Muscle of leg (tissue), 11 donors: ENCODE results near the gene MAP3K13. TPM values are rescaled to one million over a fixed set of nuclear protein-coding genes. Genes with fewer than 3 reads are reported as not detected.
"Not testable (repeated sequence)": the region's sequence is repeated elsewhere in the genome, so short reads cannot be mapped to it uniquely, and the experiment has no call there.

Source experiments
- DNase-seq: peaks from one replicate; pipeline ENCODE4 v3.0.0; 2013
- H3K27ac ChIP-seq: one replicate; pipeline ENCODE4 v1.5.1; 2013; ENCODE audit warnings: mild to moderate bottlenecking, low read length, control low read depth
- H3K27me3 ChIP-seq: one replicate; pipeline ENCODE4 v1.6.1; 2013; ENCODE audit warnings: low read length; ENCODE audit not compliant: control insufficient read depth, insufficient read depth
- H3K36me3 ChIP-seq: one replicate; pipeline ENCODE4 v1.6.1; 2013; ENCODE audit warnings: low read length; ENCODE audit not compliant: control insufficient read depth, insufficient read depth
- H3K4me1 ChIP-seq: one replicate; pipeline ENCODE4 v1.6.1; 2013; ENCODE audit warnings: low read length; ENCODE audit not compliant: control insufficient read depth, insufficient read depth
- H3K4me3 ChIP-seq: one replicate; pipeline ENCODE4 v1.5.1; 2013; ENCODE audit warnings: low read length, control low read depth
- H3K9me3 ChIP-seq: replicated peaks from 2 replicates; pipeline ENCODE4 v1.6.1; 2013; ENCODE audit warnings: low read depth, low read length; ENCODE audit not compliant: control insufficient read depth
- WGBS: methylation state at CpG from one replicate; pipeline ENCODE4 v1.1.5; 2013; ENCODE audit warnings: missing lambda C conversion rate; ENCODE audit not compliant: insufficient coverage; 5-methylcytosine and 5-hydroxymethylcytosine counted together
- polyA plus RNA-seq, 8 donors: library from polyadenylated mRNA; unstranded; fragments of 120-200 nt; gene quantifications; one replicate each; pipeline versions ENCODE4 v1.2.1 to v1.2.3, GENCODE V29; 2013; ENCODE audit warnings: inconsistent platforms in 1 of 8, low replicate concordance in 1 of 8; ENCODE audit not compliant: insufficient read length in 8 of 8, insufficient read depth in 1 of 8
- total RNA-seq: library from RNA; stranded (reverse); fragments of 120-200 nt; gene quantifications from one replicate; pipeline ENCODE4 v1.2.4, GENCODE V29; 2013

MAP3K13 gene
- total and polyA plus RNA-seq, 9 donors: 12.4 to 22.7 (median 14.1) TPM

GRCh38 chr3:185442031-185442430 lies 79.1 kb downstream of the MAP3K13 start:
- no peak for DNase-seq
- no peaks in the 10 kb centered on the region for H3K9me3 ChIP-seq
- no peaks in the 10 kb centered on the region for H3K4me1 ChIP-seq
- no peaks in the 10 kb centered on the region for H3K36me3 ChIP-seq
- no peak overlapping the region for H3K27ac ChIP-seq
- H3K27me3 ChIP-seq: no peaks in the 10 kb centered on the region
- H3K4me3 ChIP-seq: no peak overlapping the region
- WGBS: no CpG with 5 or more reads among the region's 6 CpGs

GRCh38 chr3:185444329-185444728 lies 81.4 kb downstream of the MAP3K13 start:
- Histone ChIP-seq H3K27ac (no peak overlapping the region), H3K27me3 (no peaks in the 10 kb centered on the region), H3K4me1 (no peaks in the 10 kb centered on the region), H3K4me3 (no peak overlapping the region), H3K9me3 (no peaks in the 10 kb centered on the region), H3K36me3 (no peaks in the 10 kb centered on the region)
- no peak for DNase-seq
- WGBS: 90% methylated on average over 2 of the region's 2 CpGs

- no peak overlapping the region for H3K4me3 ChIP-seq
- H3K9me3 ChIP-seq: no peaks in the 10 kb centered on the region
- no peak overlapping the region for H3K27ac ChIP-seq
- no peak for DNase-seq
- peaks cover 7% of the 10 kb centered on the region for H3K36me3 ChIP-seq
- H3K27me3 ChIP-seq: no peaks in the 10 kb centered on the region
- no peaks in the 10 kb centered on the region for H3K4me1 ChIP-seq
Measured at GRCh38 chr3:185448107-185448506, 85.2 kb downstream of the MAP3K13 start.

GRCh38 chr3:185451432-185451831 lies 88.5 kb downstream of the MAP3K13 start:
- WGBS: 100% methylated on average over 2 of the region's 8 CpGs
- not testable (repeated sequence) for H3K27me3 ChIP-seq, H3K36me3 ChIP-seq, DNase-seq, H3K4me3 ChIP-seq, H3K9me3 ChIP-seq, H3K27ac ChIP-seq, H3K4me1 ChIP-seq

GRCh38 chr3:185457376-185457775 lies 94.4 kb downstream of the MAP3K13 start:
- WGBS: 90% methylated on average over 2 of the region's 2 CpGs
- no peaks in the 10 kb centered on the region for H3K27me3 ChIP-seq
- H3K4me3 ChIP-seq: no peak overlapping the region
- peaks cover 5% of the 10 kb centered on the region for H3K36me3 ChIP-seq
- DNase-seq: no peak
- no peak overlapping the region for H3K27ac ChIP-seq
- H3K4me1 ChIP-seq: no peaks in the 10 kb centered on the region
- no peaks in the 10 kb centered on the region for H3K9me3 ChIP-seq

- no peaks in the 10 kb centered on the region for H3K4me1 ChIP-seq
- WGBS: 83% methylated on average over 2 of the region's 5 CpGs
- peaks cover 13% of the 10 kb centered on the region for H3K36me3 ChIP-seq
- no peak for DNase-seq
- H3K27me3 ChIP-seq: no peaks in the 10 kb centered on the region
- no peaks in the 10 kb centered on the region for H3K9me3 ChIP-seq
- H3K27ac ChIP-seq: no peak overlapping the region
- no peak overlapping the region for H3K4me3 ChIP-seq
Measured at GRCh38 chr3:185460309-185460708, 97.4 kb downstream of the MAP3K13 start.

- Histone ChIP-seq H3K36me3 (peaks cover 18% of the 10 kb centered on the region), H3K27me3 (no peaks in the 10 kb centered on the region), H3K4me1 (no peaks in the 10 kb centered on the region), H3K4me3 (no peak overlapping the region), H3K9me3 (no peaks in the 10 kb centered on the region), H3K27ac (no peak overlapping the region)
- WGBS: 73% methylated on average over 2 of the region's 6 CpGs
- DNase-seq: no peak
Measured at GRCh38 chr3:185460719-185461350, 97.9 kb downstream of the MAP3K13 start.

- H3K4me1 ChIP-seq: no peaks in the 10 kb centered on the region
- no peak overlapping the region for H3K27ac ChIP-seq
- no peak for DNase-seq
- WGBS: 86% methylated on average over 4 of the region's 9 CpGs
- H3K36me3 ChIP-seq: peaks cover 36% of the 10 kb centered on the region
- H3K27me3 ChIP-seq: no peaks in the 10 kb centered on the region
- H3K4me3 ChIP-seq: no peak overlapping the region
- H3K9me3 ChIP-seq: no peaks in the 10 kb centered on the region
Measured at GRCh38 chr3:185465471-185465870, 102.5 kb downstream of the MAP3K13 start.

- H3K27ac ChIP-seq, H3K9me3 ChIP-seq, H3K4me3 ChIP-seq, H3K27me3 ChIP-seq, DNase-seq, H3K4me1 ChIP-seq: not testable (repeated sequence)
- WGBS: 70% methylated on average over 3 of the region's 5 CpGs
- H3K36me3 ChIP-seq: peaks cover 36% of the 10 kb centered on the region
Measured at GRCh38 chr3:185466123-185466522, 103.2 kb downstream of the MAP3K13 start.

GRCh38 chr3:185469542-185469941 lies 106.6 kb downstream of the MAP3K13 start:
- DNase-seq: no peak
- no peaks in the 10 kb centered on the region for H3K27me3 ChIP-seq
- no peak overlapping the region for H3K4me3 ChIP-seq
- WGBS: 47% methylated on average over 1 of the region's 3 CpGs
- H3K4me1 ChIP-seq: no peaks in the 10 kb centered on the region
- H3K9me3 ChIP-seq: no peaks in the 10 kb centered on the region
- H3K27ac ChIP-seq: no peak overlapping the region
- peaks cover 30% of the 10 kb centered on the region for H3K36me3 ChIP-seq

- Histone ChIP-seq H3K4me1 (no peaks in the 10 kb centered on the region), H3K27ac (no peak overlapping the region), H3K9me3 (no peaks in the 10 kb centered on the region), H3K36me3 (peaks cover 30% of the 10 kb centered on the region), H3K27me3 (no peaks in the 10 kb centered on the region), H3K4me3 (no peak overlapping the region)
- 75% methylated on average over 1 of the region's 3 CpGs for WGBS
- DNase-seq: no peak
Measured at GRCh38 chr3:185470323-185470722, 107.4 kb downstream of the MAP3K13 start.
